HepG2 (cell line): ENCODE data around the gene DPH7. TPM values are rescaled to one million over a fixed set of nuclear protein-coding genes. Genes with fewer than 3 reads are reported as not detected.

Experiments used
- ATAC-seq: fragments of 200-7000 bp; cut with Tn5 transposase; 3 replicates; pipeline ENCODE4 v1.9.1; 2020; ENCODE audit warnings: mild to moderate bottlenecking, moderate library complexity
- BruUV-seq: library from RNA; stranded (reverse); fragments of 400-500 nt; replicated peaks from 2 replicates; lab custom pipeline; 2021; lab: Mats Ljungman, UMichigan
- CTCF ChIA-PET: fragments of 300-600 bp; formaldehyde crosslinking; extraction: SDS; loops from one replicate; lab custom pipeline; 2021; ENCODE audit warnings: low total read pairs, inconsistent platforms, low intra/inter-chr PET ratio; lab: Yijun Ruan, JAX
- POLR2A ChIA-PET: fragments of 350-600 bp; sonication (Branson Sonifier 250); formaldehyde crosslinking; loops from one replicate; lab custom pipeline; 2020; ENCODE audit warnings: antibody characterized with exemption, inconsistent platforms; lab: Yijun Ruan, JAX
- DNase-seq: peaks from one replicate; pipeline ENCODE4 v3.0.0-alpha.2; 2015; ENCODE audit warnings: low spot score
- FAIRE-seq: peaks from 3 replicates; lab custom pipeline; 2011; peaks lifted over from hg19 to GRCh38; lab: Jason Lieb, UNC
- H2AFZ ChIP-seq: one replicate; pipeline ENCODE4 v1.6.1; 2011; ENCODE audit warnings: low read length, inconsistent platforms
- H3K27ac ChIP-seq: fragments of 300-600 bp; 3 replicates; pipeline ENCODE4 v1.8.0; 2011; ENCODE audit warnings: mixed run types, mild to moderate bottlenecking, mixed read lengths, low read length, inconsistent platforms; ENCODE audit not compliant: insufficient read depth; ENCODE audit errors: extremely low read length
- H3K27me3 ChIP-seq, 2 experiments: fragments of 200-600 bp in 1 of 2; 2 replicates in 1 of 2; 3 replicates in 1 of 2; pipeline versions ENCODE4 v1.6.0 to v1.8.0; 2011; ENCODE audit warnings: low read length in 2 of 2, mild to moderate bottlenecking in 2 of 2, moderate library complexity in 2 of 2, inconsistent platforms in 1 of 2; ENCODE audit not compliant: insufficient read depth in 2 of 2, control insufficient read depth in 1 of 2
- H3K36me3 ChIP-seq, 2 experiments: fragments of 200-600 bp in 1 of 2; replicated peaks in 1 of 2; 2 replicates in 1 of 2; 3 replicates in 1 of 2; pipeline versions ENCODE4 v1.5.1 to v1.8.0; 2011; ENCODE audit warnings: low read length in 2 of 2, inconsistent platforms in 1 of 2; ENCODE audit not compliant: insufficient read depth in 2 of 2, control insufficient read depth in 1 of 2
- H3K4me1 ChIP-seq: 2 replicates; pipeline ENCODE4 v1.5.1; 2012; ENCODE audit warnings: low read length, inconsistent platforms; ENCODE audit not compliant: insufficient read depth
- H3K4me2 ChIP-seq: 2 replicates; pipeline ENCODE4 v1.6.0; 2011; ENCODE audit warnings: low read depth, low read length, inconsistent platforms
- H3K4me3 ChIP-seq, 3 experiments: fragments of 200-600 bp in 1 of 3; sonication (generic), shearing (Covaris generic) in 1 of 3; replicated peaks in 1 of 3; 2 replicates each; pipeline ENCODE4 v1.5.1; 2011 to 2016; ENCODE audit warnings: low read length in 3 of 3, inconsistent platforms in 2 of 3, low read depth in 2 of 3, mild to moderate bottlenecking in 2 of 3, control low read depth in 1 of 3, mixed read lengths in 1 of 3; ENCODE audit not compliant: insufficient read depth in 1 of 3
- H3K79me2 ChIP-seq: one replicate; pipeline ENCODE4 v1.6.1; 2011; ENCODE audit warnings: low read length, inconsistent platforms; ENCODE audit not compliant: insufficient read depth
- H3K9ac ChIP-seq: 2 replicates; pipeline ENCODE4 v1.6.0; 2011; ENCODE audit warnings: mild to moderate bottlenecking, low read depth, low read length, inconsistent platforms; ENCODE audit not compliant: insufficient read depth
- H3K9me3 ChIP-seq: 2 replicates; pipeline ENCODE4 v1.5.1; 2012; ENCODE audit warnings: mild to moderate bottlenecking, low read length
- H4K20me1 ChIP-seq: 2 replicates; pipeline ENCODE4 v1.6.0; 2011; ENCODE audit warnings: inconsistent platforms, mild to moderate bottlenecking, low read length, moderate library complexity; ENCODE audit not compliant: insufficient read depth
- EP300 ChIP-seq, 3 experiments: sonication (generic) in 1 of 3; formaldehyde crosslinking in 1 of 3; IDR thresholded peaks; 2 replicates each; pipeline versions ENCODE4 v1.5.1 to v1.6.1; 2011 to 2020; ENCODE audit warnings: low read depth in 2 of 3, low read length in 2 of 3, borderline replicate concordance in 1 of 3, improper control_type of control experiment in 1 of 3, mild to moderate bottlenecking in 1 of 3, missing genetic modification reagents in 1 of 3, moderate library complexity in 1 of 3
- HDAC1 ChIP-seq: sonication (generic); formaldehyde crosslinking; IDR thresholded peaks from 2 replicates; pipeline ENCODE4 v1.5.1; 2020; ENCODE audit warnings: mild to moderate bottlenecking, missing genetic modification reagents
- HMGXB3 ChIP-seq: sonication (generic); formaldehyde crosslinking; IDR thresholded peaks from 2 replicates; pipeline ENCODE4 v1.4.0; 2020; ENCODE audit warnings: missing genetic modification reagents, borderline replicate concordance
- PITX1 ChIP-seq: sonication (generic); formaldehyde crosslinking; IDR thresholded peaks from 2 replicates; pipeline ENCODE4 v1.5.1; 2020; ENCODE audit warnings: mild to moderate bottlenecking, missing genetic modification reagents
- RBM22 ChIP-seq: fragments of 200-400 bp; formaldehyde crosslinking; optimal IDR thresholded peaks from 2 replicates; pipeline ENCODE3; 2017; ENCODE audit warnings: mild to moderate bottlenecking, low read length, moderate library complexity
- SMAD3 ChIP-seq: sonication (generic); formaldehyde crosslinking; IDR thresholded peaks from 2 replicates; pipeline ENCODE4 v1.4.0; 2020; ENCODE audit warnings: missing genetic modification reagents
- THAP7 ChIP-seq: sonication (generic); formaldehyde crosslinking; IDR thresholded peaks from 2 replicates; pipeline ENCODE4 v1.8.1; 2023; ENCODE audit warnings: mild to moderate bottlenecking, missing genetic modification reagents
- ZNF225 ChIP-seq: sonication (generic); formaldehyde crosslinking; IDR thresholded peaks from 2 replicates; pipeline ENCODE4 v1.4.0; 2020; ENCODE audit warnings: mild to moderate bottlenecking, missing genetic modification reagents
- ZNF3 ChIP-seq: IDR thresholded peaks from 2 replicates; pipeline ENCODE4 v1.7.0; 2017; ENCODE audit warnings: inconsistent platforms
- ZNF879 ChIP-seq: sonication (generic); formaldehyde crosslinking; IDR thresholded peaks from 2 replicates; pipeline ENCODE4 v1.8.1; 2023; ENCODE audit warnings: missing genetic modification reagents
- WGBS: methylation state at CpG from one replicate; pipeline ENCODE4 v1.1.6; 2017; ENCODE audit warnings: low lambda C conversion rate; 5-methylcytosine and 5-hydroxymethylcytosine counted together
- in situ Hi-C: cut with HindIII; loops from 2 replicates; pipeline ENCODE4 v1.10.0; 2017; ENCODE audit warnings: low pct_unique_long_range_greater_than_20kb; ENCODE audit not compliant: extremely low pct_ligation_motif_present
- intact Hi-C: fragments of 100-400 bp; cut with micrococcal nuclease; formaldehyde crosslinking; loops from one replicate; pipeline ENCODE4 v1.10.0; 2022; ENCODE audit not compliant: unreplicated experiment
- polyA plus RNA-seq, 8 experiments: library from polyadenylated mRNA; depleted of rRNA in 3 of 8; stranded (reverse) in 7 of 8; unstranded in 1 of 8; fragments of >200 nt; fragmentation: Illumina TruSeq in 4 of 8; extraction: Trizol in 4 of 8; gene quantifications; 2 replicates each; pipeline versions ENCODE4 v1.2.1 to v1.2.3, GENCODE V29; 2011 to 2016; ENCODE audit warnings: low read depth in 4 of 8, missing spikeins in 1 of 8, mixed read lengths in 1 of 8; ENCODE audit not compliant: insufficient read depth in 1 of 8
- total RNA-seq, 5 experiments: library from RNA; depleted of rRNA; stranded (reverse); fragments of >200 nt; fragmentation: Illumina TruSeq; extraction: Trizol; gene quantifications; 2 replicates each; pipeline ENCODE4 v1.2.3, GENCODE V29; 2016; ENCODE audit warnings: low read depth in 1 of 5
- TF ChIP-seq, protein P1 (sequence below): IDR thresholded peaks from 2 replicates; pipeline ENCODE4 v1.4.0; 2020; ENCODE audit warnings: mild to moderate bottlenecking, missing genetic modification reagents
- TF ChIP-seq, protein P2 (sequence below): sonication (generic); formaldehyde crosslinking; IDR thresholded peaks from 2 replicates; pipeline ENCODE4 v1.4.0; 2020; ENCODE audit warnings: missing genetic modification reagents

DPH7 gene
- total and polyA plus RNA-seq, 2 of the 13 experiments (the other 11 are each of a cell fraction or from before 2014, with no cell fraction given) = 27.6 to 31.6 TPM

DNA sequence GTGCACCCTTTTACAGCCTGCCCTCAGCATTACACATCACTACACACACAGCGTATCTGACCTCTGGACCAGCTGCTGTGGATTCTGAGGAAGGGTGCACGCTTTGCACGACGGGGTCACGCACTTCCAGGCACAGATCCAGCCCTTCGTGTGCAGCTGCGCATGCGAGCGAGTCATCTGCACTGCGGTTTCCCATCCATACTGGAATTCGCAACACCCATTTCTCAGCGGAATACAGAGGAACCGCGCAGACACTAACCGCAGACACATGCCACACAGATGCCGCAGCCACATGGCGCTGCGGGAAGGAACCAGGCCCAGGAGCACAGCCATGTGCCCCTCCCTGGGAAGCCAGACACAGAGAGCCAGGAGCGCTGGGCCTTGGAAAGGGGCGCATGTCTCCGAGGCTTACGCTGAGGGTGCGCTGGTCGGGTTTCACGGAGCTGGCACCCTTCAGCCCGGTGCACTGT, 72.0 kb downstream of the DPH7 start (continued):
- TF ChIP-seq, protein P1, sequence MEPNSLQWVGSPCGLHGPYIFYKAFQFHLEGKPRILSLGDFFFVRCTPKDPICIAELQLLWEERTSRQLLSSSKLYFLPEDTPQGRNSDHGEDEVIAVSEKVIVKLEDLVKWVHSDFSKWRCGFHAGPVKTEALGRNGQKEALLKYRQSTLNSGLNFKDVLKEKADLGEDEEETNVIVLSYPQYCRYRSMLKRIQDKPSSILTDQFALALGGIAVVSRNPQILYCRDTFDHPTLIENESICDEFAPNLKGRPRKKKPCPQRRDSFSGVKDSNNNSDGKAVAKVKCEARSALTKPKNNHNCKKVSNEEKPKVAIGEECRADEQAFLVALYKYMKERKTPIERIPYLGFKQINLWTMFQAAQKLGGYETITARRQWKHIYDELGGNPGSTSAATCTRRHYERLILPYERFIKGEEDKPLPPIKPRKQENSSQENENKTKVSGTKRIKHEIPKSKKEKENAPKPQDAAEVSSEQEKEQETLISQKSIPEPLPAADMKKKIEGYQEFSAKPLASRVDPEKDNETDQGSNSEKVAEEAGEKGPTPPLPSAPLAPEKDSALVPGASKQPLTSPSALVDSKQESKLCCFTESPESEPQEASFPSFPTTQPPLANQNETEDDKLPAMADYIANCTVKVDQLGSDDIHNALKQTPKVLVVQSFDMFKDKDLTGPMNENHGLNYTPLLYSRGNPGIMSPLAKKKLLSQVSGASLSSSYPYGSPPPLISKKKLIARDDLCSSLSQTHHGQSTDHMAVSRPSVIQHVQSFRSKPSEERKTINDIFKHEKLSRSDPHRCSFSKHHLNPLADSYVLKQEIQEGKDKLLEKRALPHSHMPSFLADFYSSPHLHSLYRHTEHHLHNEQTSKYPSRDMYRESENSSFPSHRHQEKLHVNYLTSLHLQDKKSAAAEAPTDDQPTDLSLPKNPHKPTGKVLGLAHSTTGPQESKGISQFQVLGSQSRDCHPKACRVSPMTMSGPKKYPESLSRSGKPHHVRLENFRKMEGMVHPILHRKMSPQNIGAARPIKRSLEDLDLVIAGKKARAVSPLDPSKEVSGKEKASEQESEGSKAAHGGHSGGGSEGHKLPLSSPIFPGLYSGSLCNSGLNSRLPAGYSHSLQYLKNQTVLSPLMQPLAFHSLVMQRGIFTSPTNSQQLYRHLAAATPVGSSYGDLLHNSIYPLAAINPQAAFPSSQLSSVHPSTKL = peak; percentile 43; the same call in 1 of the 2 replicates
- 0 out of 2 replicates have a peak, but pooled peaks have one; percentile 47 for TF ChIP-seq HDAC1 (CRISPR knock-in tag)

- WGBS = 58% methylated on average over 14 of the region's 15 CpGs
- H3K36me3 ChIP-seq = no peaks in the 10 kb centered on the region
- H3K4me1 ChIP-seq = peaks cover 12% of the 10 kb centered on the region
- no peak overlapping the region for H3K4me3 ChIP-seq
- FAIRE-seq (no peak), ATAC-seq (peak; percentile 56), DNase-seq (no peak)
- intact Hi-C loops = no loop called here
- peaks cover 3 to 4% of the 10 kb centered on the region in 2 experiments; a peak in 2 of 5 replicates for H3K27me3 ChIP-seq
- TF ChIP-seq ZNF879 (no peak), EP300 (IDR thresholded peaks at IDR 0.05; ENCODE audit: low read depth in 2 of 2, low read length in 2 of 2) (no peak), EP300 (CRISPR knock-in tag; IDR thresholded peaks at IDR 0.05; ENCODE audit: borderline replicate concordance) (no peak), HMGXB3 (CRISPR knock-in tag) (no peak), ZNF3 (CRISPR knock-in tag) (no peak), ZNF225 (CRISPR knock-in tag) (no peak), PITX1 (CRISPR knock-in tag) (no peak), SMAD3 (CRISPR knock-in tag) (no peak), THAP7 (CRISPR knock-in tag) (no peak), RBM22 (no peak)
- TF ChIP-seq, protein P2, sequence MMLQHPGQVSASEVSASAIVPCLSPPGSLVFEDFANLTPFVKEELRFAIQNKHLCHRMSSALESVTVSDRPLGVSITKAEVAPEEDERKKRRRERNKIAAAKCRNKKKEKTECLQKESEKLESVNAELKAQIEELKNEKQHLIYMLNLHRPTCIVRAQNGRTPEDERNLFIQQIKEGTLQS (CRISPR knock-in tag) = no peak
- ChIA-PET POLR2A (no interaction called here), CTCF (no interaction called here)
- in situ Hi-C loops = no loop called here
- H3K9ac ChIP-seq = no peak overlapping the region
- H2AFZ ChIP-seq = no peak overlapping the region
- no TSS peak for BruUV-seq
- H4K20me1 ChIP-seq = no peaks in the 10 kb centered on the region
- peak overlapping the region; percentile 21; the same call in 1 of the 2 replicates for H3K4me2 ChIP-seq
- no peak overlapping the region for H3K27ac ChIP-seq
- no peaks in the 10 kb centered on the region for H3K79me2 ChIP-seq
- H3K9me3 ChIP-seq = peaks cover 3% of the 10 kb centered on the region; the same call in 1 of the 2 replicates
These were observed 72.5 kb downstream of the DPH7 start for GRCh38 chr9:137506274-137506673.
